ENCODE measurements around the gene PRKX.
"Not testable (repeated sequence)": the region's sequence is repeated elsewhere in the genome, so short reads cannot be mapped to it uniquely, and the experiment has no call there.

Gene PRKX

GRCh38 chrX:3639858-3640631 is 73.4 kb downstream of the PRKX start:
- not testable (repeated sequence) for DNase-seq

- DNase-seq, result no peak
Measured at GRCh38 chrX:3639236-3639635, 74.2 kb downstream of the PRKX start.

GRCh38 chrX:3638280-3638873 is 75.1 kb downstream of the PRKX start:
- DNase-seq, result peak; percentile 62

GRCh38 chrX:3636803-3637202 is 76.6 kb downstream of the PRKX start:
- DNase-seq, result no peak

GRCh38 chrX:3631196-3631595 is 82.3 kb downstream of the PRKX start:
- DNase-seq, result no peak

GRCh38 chrX:3627594-3627993 is 85.9 kb downstream of the PRKX start:
- no peak for DNase-seq

GRCh38 chrX:3621414-3621813 is 92.0 kb downstream of the PRKX start:
- DNase-seq, result no peak

GRCh38 chrX:3611744-3612143 is 101.7 kb downstream of the PRKX start:
- not testable (repeated sequence) for DNase-seq

GRCh38 chrX:3609810-3610209 is 103.6 kb downstream of the PRKX start:
- DNase-seq, result no peak

- DNase-seq, result no peak
Measured at GRCh38 chrX:3603026-3603661, 110.3 kb downstream of the PRKX start.

GRCh38 chrX:3599802-3600430 is 113.5 kb downstream of the PRKX start:
- DNase-seq, result no peak

- no peak for DNase-seq
Measured at GRCh38 chrX:3598709-3599108, 114.7 kb downstream of the PRKX start.

- no peak for DNase-seq
Measured at GRCh38 chrX:3598046-3598605, 115.3 kb downstream of the PRKX start.

GRCh38 chrX:3592184-3592583 is 121.3 kb downstream of the PRKX start:
- no peak for DNase-seq

- no peak for DNase-seq
Measured at GRCh38 chrX:3589474-3589873, 124.0 kb downstream of the PRKX start.

GRCh38 chrX:3585719-3586118 is 127.7 kb downstream of the PRKX start:
- no peak for DNase-seq

GRCh38 chrX:3584415-3584996 is 128.9 kb downstream of the PRKX start:
- DNase-seq, result no peak

GRCh38 chrX:3582451-3582850 is 131.0 kb downstream of the PRKX start:
- no peak for DNase-seq

GRCh38 chrX:3581609-3582108 is 131.8 kb downstream of the PRKX start:
- DNase-seq, result no peak

GRCh38 chrX:3577551-3577950 is 135.9 kb downstream of the PRKX start:
- no peak for DNase-seq

- peak; percentile 33 for DNase-seq
Measured at GRCh38 chrX:3576886-3577501, 136.5 kb downstream of the PRKX start.

GRCh38 chrX:3567686-3568085 is 145.8 kb downstream of the PRKX start:
- no peak for DNase-seq
